ENCODE results near the gene AVEN. TPM values are rescaled to one million over a fixed set of nuclear protein-coding genes. Genes with fewer than 3 reads are reported as not detected.
"Not testable (repeated sequence)": the region's sequence is repeated elsewhere in the genome, so short reads cannot be mapped to it uniquely, and the experiment has no call there.

The AVEN gene
- total RNA-seq, 2 donors from 2014 or later = 17.0 to 27.4 TPM

GRCh38 chr15:34055868-34056595 lies 17.0 kb upstream of the AVEN start:
- peaks cover 15% of the 10 kb centered on the region for H3K36me3 Mint-ChIP-seq
- no peak for ATAC-seq
- peaks cover 3 to 6% of the 10 kb centered on the region in 2 donors for H3K27me3 Mint-ChIP-seq
- H3K4me3 Mint-ChIP-seq = no peak overlapping the region
- H3K9me3 Mint-ChIP-seq = peaks cover 6% of the 10 kb centered on the region
- DNase-seq (ENCODE audit: low spot score) = no peak
- no peak overlapping the region for H3K27ac Mint-ChIP-seq
- H3K4me1 Mint-ChIP-seq (ENCODE audit: low read depth in 2 of 2) = no peaks in the 10 kb centered on the region

- no peak overlapping the region for H3K27ac Mint-ChIP-seq
- ATAC-seq = no peak
- H3K27me3 Mint-ChIP-seq = peaks cover 8 to 10% of the 10 kb centered on the region in 2 donors
- H3K36me3 Mint-ChIP-seq = peaks cover 29% of the 10 kb centered on the region
- no peak for DNase-seq (ENCODE audit: low spot score)
- no peaks in the 10 kb centered on the region for H3K4me1 Mint-ChIP-seq (ENCODE audit: low read depth in 2 of 2)
- H3K9me3 Mint-ChIP-seq = peaks cover 14% of the 10 kb centered on the region
- no peak overlapping the region for H3K4me3 Mint-ChIP-seq
Observed at GRCh38 chr15:34054081-34054707, 15.2 kb upstream of the AVEN start.

GRCh38 chr15:34050385-34050784 lies 11.4 kb upstream of the AVEN start:
- not testable (repeated sequence) for H3K4me1 Mint-ChIP-seq (ENCODE audit: low read depth in 2 of 2); H3K4me3 Mint-ChIP-seq; H3K27me3 Mint-ChIP-seq; H3K27ac Mint-ChIP-seq; ATAC-seq; DNase-seq (ENCODE audit: low spot score)
- Mint-ChIP-seq H3K9me3 (peaks cover 14% of the 10 kb centered on the region), H3K36me3 (peaks cover 33% of the 10 kb centered on the region)

GRCh38 chr15:34049112-34049511 lies 10.1 kb upstream of the AVEN start:
- no peak overlapping the region for H3K4me3 Mint-ChIP-seq
- no peak overlapping the region for H3K27ac Mint-ChIP-seq
- peaks cover 33% of the 10 kb centered on the region for H3K36me3 Mint-ChIP-seq
- peaks cover 8 to 10% of the 10 kb centered on the region in 2 donors for H3K27me3 Mint-ChIP-seq
- ATAC-seq (no peak), DNase-seq (ENCODE audit: low spot score) (no peak)
- H3K4me1 Mint-ChIP-seq (ENCODE audit: low read depth in 2 of 2) = no peaks in the 10 kb centered on the region
- H3K9me3 Mint-ChIP-seq = peaks cover 14% of the 10 kb centered on the region

GRCh38 chr15:34047893-34048775 lies 9.1 kb upstream of the AVEN start:
- Mint-ChIP-seq H3K9me3 (peaks cover 14% of the 10 kb centered on the region), H3K4me1 (ENCODE audit: low read depth in 2 of 2) (no peaks in the 10 kb centered on the region), H3K27ac (no peak overlapping the region), H3K27me3 (peaks cover 8 to 10% of the 10 kb centered on the region in 2 donors), H3K36me3 (peaks cover 33% of the 10 kb centered on the region), H3K4me3 (no peak overlapping the region)
- DNase-seq (ENCODE audit: low spot score) = no peak
- ATAC-seq = no peak

- no peak for DNase-seq (ENCODE audit: low spot score)
- no peaks in the 10 kb centered on the region for H3K4me1 Mint-ChIP-seq (ENCODE audit: low read depth in 2 of 2)
- peaks cover 24% of the 10 kb centered on the region for H3K36me3 Mint-ChIP-seq
- H3K4me3 Mint-ChIP-seq = no peak overlapping the region
- H3K27ac Mint-ChIP-seq = no peak overlapping the region
- ATAC-seq = no peak
- peaks cover 14% of the 10 kb centered on the region for H3K9me3 Mint-ChIP-seq
- H3K27me3 Mint-ChIP-seq = peaks cover 8 to 10% of the 10 kb centered on the region in 2 donors
Observed at GRCh38 chr15:34046471-34047145, 7.6 kb upstream of the AVEN start.

- no peak overlapping the region for H3K27ac Mint-ChIP-seq
- H3K4me3 Mint-ChIP-seq = no peak overlapping the region
Observed at GRCh38 chr15:34043813-34044212, 4.8 kb upstream of the AVEN start.

GRCh38 chr15:34043391-34043790 lies 4.4 kb upstream of the AVEN start:
- H3K27ac Mint-ChIP-seq = no peak overlapping the region
- H3K9me3 Mint-ChIP-seq = no peaks in the 10 kb centered on the region
- no peak overlapping the region for H3K4me3 Mint-ChIP-seq
- no peak for DNase-seq (ENCODE audit: low spot score)
- no peak for ATAC-seq
- H3K36me3 Mint-ChIP-seq = no peaks in the 10 kb centered on the region
- peaks cover 6 to 11% of the 10 kb centered on the region in 2 donors for H3K4me1 Mint-ChIP-seq (ENCODE audit: low read depth in 2 of 2)
- no peaks in the 10 kb centered on the region for H3K27me3 Mint-ChIP-seq

More at GRCh38 chr15:34043813-34044212, 4.8 kb upstream of the AVEN start:
- no peak for ATAC-seq
- H3K27me3 Mint-ChIP-seq = no peaks in the 10 kb centered on the region
- peaks cover 6 to 11% of the 10 kb centered on the region in 2 donors for H3K4me1 Mint-ChIP-seq (ENCODE audit: low read depth in 2 of 2)
- H3K36me3 Mint-ChIP-seq = peaks cover under 1% of the 10 kb centered on the region
- no peak for DNase-seq (ENCODE audit: low spot score)
- H3K9me3 Mint-ChIP-seq = no peaks in the 10 kb centered on the region

GRCh38 chr15:34039790-34040113 lies 748 bp upstream of the AVEN start:
- ATAC-seq (no peak), DNase-seq (ENCODE audit: low spot score) (no peak)
- Mint-ChIP-seq H3K4me3 (peak overlapping the region; percentile 83), H3K27me3 (no peaks in the 10 kb centered on the region), H3K36me3 (no peaks in the 10 kb centered on the region), H3K9me3 (no peaks in the 10 kb centered on the region), H3K27ac (peak overlapping the region; percentile 76 to 79), H3K4me1 (ENCODE audit: low read depth in 2 of 2) (peaks cover 13 to 21% of the 10 kb centered on the region in 2 donors)

GRCh38 chr15:34038023-34038870 lies 757 bp downstream of the AVEN start:
- DNase-seq (ENCODE audit: low spot score) (peak; percentile 85), ATAC-seq (peak; percentile 91 to 93)
- H3K4me3 Mint-ChIP-seq = peak overlapping the region; percentile 83
- no peaks in the 10 kb centered on the region for H3K27me3 Mint-ChIP-seq
- H3K36me3 Mint-ChIP-seq = no peaks in the 10 kb centered on the region
- H3K27ac Mint-ChIP-seq = peak overlapping the region; percentile 66 to 85
- H3K4me1 Mint-ChIP-seq (ENCODE audit: low read depth in 2 of 2) = peaks cover 13 to 21% of the 10 kb centered on the region in 2 donors
- no peaks in the 10 kb centered on the region for H3K9me3 Mint-ChIP-seq

GRCh38 chr15:34031987-34032760 lies 6.8 kb downstream of the AVEN start:
- DNase-seq (ENCODE audit: low spot score) (no peak), ATAC-seq (no peak)
- Mint-ChIP-seq H3K36me3 (no peaks in the 10 kb centered on the region), H3K4me1 (ENCODE audit: low read depth in 2 of 2) (peaks cover 4 to 12% of the 10 kb centered on the region in 2 donors), H3K9me3 (no peaks in the 10 kb centered on the region), H3K4me3 (no peak overlapping the region), H3K27ac (no peak overlapping the region), H3K27me3 (no peaks in the 10 kb centered on the region)

GRCh38 chr15:34027606-34028005 lies 11.4 kb downstream of the AVEN start:
- Mint-ChIP-seq H3K4me1 (ENCODE audit: low read depth in 2 of 2) (peaks cover 12 to 19% of the 10 kb centered on the region in 2 donors), H3K27ac (no peak overlapping the region), H3K4me3 (no peak overlapping the region), H3K36me3 (no peaks in the 10 kb centered on the region), H3K9me3 (no peaks in the 10 kb centered on the region), H3K27me3 (no peaks in the 10 kb centered on the region)
- ATAC-seq (no peak), DNase-seq (ENCODE audit: low spot score) (no peak)

Measured in natural killer cell treated with Interleukin-12 subunit alpha and Interleukin-12 subunit beta and Interleukin-15 and Interleukin-18, amount 100 ng/mL, for 72 hours (primary cell).